Progenitor cell of endocrine pancreas (in vitro differentiated cells): ENCODE measurements around the gene ORC4. TPM values are rescaled to one million over a fixed set of nuclear protein-coding genes. Genes with fewer than 3 reads are reported as not detected.

Experiments used
- DNase-seq: peaks from one replicate; pipeline ENCODE4 v3.0.0; 2021; ENCODE audit warnings: low spot score; ENCODE audit not compliant: unreplicated experiment
- H3K27ac Mint-ChIP-seq: 2 replicates; pipeline ENCODE4 v1.8.0; 2021; ENCODE audit warnings: mild to moderate bottlenecking, moderate library complexity, mixed read lengths
- H3K27me3 Mint-ChIP-seq: 2 replicates; pipeline ENCODE4 v1.8.0; 2021; ENCODE audit warnings: mixed read lengths
- H3K36me3 Mint-ChIP-seq: 2 replicates; pipeline ENCODE4 v1.8.0; 2022; ENCODE audit warnings: mixed read lengths; ENCODE audit not compliant: insufficient read depth
- H3K4me1 Mint-ChIP-seq: 2 replicates; pipeline ENCODE4 v1.8.0; 2021; ENCODE audit warnings: low read depth, mixed read lengths
- H3K4me3 Mint-ChIP-seq: 2 replicates; pipeline ENCODE4 v1.8.0; 2021; ENCODE audit warnings: low read depth, mild to moderate bottlenecking, moderate library complexity, mixed read lengths
- H3K9me3 Mint-ChIP-seq: 2 replicates; pipeline ENCODE4 v1.8.0; 2021; ENCODE audit warnings: low read depth, mixed read lengths
- total RNA-seq: library from RNA; stranded (reverse); gene quantifications from 2 replicates; pipeline ENCODE4 v1.2.1, GENCODE V29; 2021
- TF ChIP-seq, protein P1 (sequence below): fragments of 200-600 bp; sonication (generic); IDR thresholded peaks from one replicate; pipeline ENCODE4 v1.5.0; 2021; ENCODE audit warnings: antibody characterized with exemption, mild to moderate bottlenecking; ENCODE audit not compliant: unreplicated experiment

Gene ORC4
- total RNA-seq, 1 donor from 2014 or later = 77.1 TPM

DNA sequence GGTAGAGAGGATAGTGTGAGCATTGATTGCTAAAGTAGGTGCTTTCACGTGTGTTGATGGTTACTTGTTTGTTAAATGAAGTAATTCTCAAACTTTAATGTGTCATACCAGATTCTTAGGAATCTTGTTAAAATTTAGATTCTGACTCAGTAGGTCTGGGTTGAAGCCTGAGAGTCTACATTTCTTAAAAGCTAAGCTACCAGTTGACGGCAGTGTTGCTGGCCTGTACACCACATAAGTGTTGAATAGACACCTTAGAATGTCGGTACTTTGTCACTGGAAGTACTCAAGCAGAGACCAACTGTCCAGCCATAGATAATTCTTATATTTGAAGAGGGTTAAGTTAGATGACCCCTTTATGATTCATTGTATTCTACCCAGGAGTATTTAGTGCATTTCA lies 95.9 kb downstream of the ORC4 start:
- TF ChIP-seq, protein P1, sequence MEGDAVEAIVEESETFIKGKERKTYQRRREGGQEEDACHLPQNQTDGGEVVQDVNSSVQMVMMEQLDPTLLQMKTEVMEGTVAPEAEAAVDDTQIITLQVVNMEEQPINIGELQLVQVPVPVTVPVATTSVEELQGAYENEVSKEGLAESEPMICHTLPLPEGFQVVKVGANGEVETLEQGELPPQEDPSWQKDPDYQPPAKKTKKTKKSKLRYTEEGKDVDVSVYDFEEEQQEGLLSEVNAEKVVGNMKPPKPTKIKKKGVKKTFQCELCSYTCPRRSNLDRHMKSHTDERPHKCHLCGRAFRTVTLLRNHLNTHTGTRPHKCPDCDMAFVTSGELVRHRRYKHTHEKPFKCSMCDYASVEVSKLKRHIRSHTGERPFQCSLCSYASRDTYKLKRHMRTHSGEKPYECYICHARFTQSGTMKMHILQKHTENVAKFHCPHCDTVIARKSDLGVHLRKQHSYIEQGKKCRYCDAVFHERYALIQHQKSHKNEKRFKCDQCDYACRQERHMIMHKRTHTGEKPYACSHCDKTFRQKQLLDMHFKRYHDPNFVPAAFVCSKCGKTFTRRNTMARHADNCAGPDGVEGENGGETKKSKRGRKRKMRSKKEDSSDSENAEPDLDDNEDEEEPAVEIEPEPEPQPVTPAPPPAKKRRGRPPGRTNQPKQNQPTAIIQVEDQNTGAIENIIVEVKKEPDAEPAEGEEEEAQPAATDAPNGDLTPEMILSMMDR = no peak
- no peaks in the 10 kb centered on the region for H3K27me3 Mint-ChIP-seq

DNA sequence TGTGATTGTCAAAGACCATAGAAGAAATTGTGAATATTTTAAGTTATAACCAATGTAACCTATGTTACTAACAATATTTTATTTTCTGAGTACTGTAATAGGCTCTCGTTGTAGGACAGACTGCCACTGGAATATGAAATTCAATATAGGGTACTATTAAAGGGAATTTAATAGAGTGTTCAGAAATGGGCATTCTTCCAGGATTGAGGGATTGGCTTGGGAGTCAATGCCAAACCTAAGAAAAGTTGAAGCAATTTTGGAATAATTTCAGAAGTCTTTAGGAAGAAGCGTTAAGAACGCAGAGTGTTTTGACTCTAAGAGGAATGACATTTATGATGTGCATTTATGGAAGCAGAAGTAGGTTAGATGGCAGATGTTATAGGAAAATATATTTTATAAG lies 96.7 kb downstream of the ORC4 start:
- Mint-ChIP-seq H3K4me1 (no peaks in the 10 kb centered on the region), H3K4me3 (no peak overlapping the region), H3K27me3 (no peaks in the 10 kb centered on the region), H3K27ac (no peak overlapping the region), H3K9me3 (no peaks in the 10 kb centered on the region), H3K36me3 (peaks cover 20% of the 10 kb centered on the region)
- DNase-seq = no peak
- TF ChIP-seq, protein P1 = no peak

More for the DNA sequence above, 95.9 kb downstream of the ORC4 start:
- Mint-ChIP-seq H3K4me1 (no peaks in the 10 kb centered on the region), H3K9me3 (no peaks in the 10 kb centered on the region), H3K27ac (no peak overlapping the region), H3K36me3 (peaks cover 14% of the 10 kb centered on the region), H3K4me3 (no peak overlapping the region)
- no peak for DNase-seq

DNA sequence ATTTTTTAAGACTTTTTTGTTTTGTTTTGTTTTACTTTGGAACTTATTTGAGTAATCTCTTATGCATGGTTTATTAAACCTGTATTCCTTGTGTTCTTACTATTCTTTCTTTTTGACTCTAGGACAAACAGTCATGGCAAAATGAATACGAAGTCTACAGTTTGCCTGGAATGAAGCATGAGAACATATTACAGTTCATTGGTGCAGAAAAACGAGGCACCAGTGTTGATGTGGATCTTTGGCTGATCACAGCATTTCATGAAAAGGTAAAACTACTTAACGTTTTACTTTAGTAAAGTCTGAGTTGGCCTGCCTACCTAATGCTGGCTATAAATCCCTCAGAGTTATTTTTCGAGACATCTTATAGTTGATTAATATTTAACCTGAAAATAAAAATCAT lies 103.4 kb downstream of the ORC4 start:
- H3K27ac Mint-ChIP-seq = no peak overlapping the region
- no peaks in the 10 kb centered on the region for H3K9me3 Mint-ChIP-seq
- peaks cover 31% of the 10 kb centered on the region for H3K36me3 Mint-ChIP-seq
- TF ChIP-seq, protein P1 = no peak
- DNase-seq = no peak
- H3K4me1 Mint-ChIP-seq = peaks cover 13% of the 10 kb centered on the region
- H3K27me3 Mint-ChIP-seq = no peaks in the 10 kb centered on the region
- H3K4me3 Mint-ChIP-seq = no peak overlapping the region

DNA sequence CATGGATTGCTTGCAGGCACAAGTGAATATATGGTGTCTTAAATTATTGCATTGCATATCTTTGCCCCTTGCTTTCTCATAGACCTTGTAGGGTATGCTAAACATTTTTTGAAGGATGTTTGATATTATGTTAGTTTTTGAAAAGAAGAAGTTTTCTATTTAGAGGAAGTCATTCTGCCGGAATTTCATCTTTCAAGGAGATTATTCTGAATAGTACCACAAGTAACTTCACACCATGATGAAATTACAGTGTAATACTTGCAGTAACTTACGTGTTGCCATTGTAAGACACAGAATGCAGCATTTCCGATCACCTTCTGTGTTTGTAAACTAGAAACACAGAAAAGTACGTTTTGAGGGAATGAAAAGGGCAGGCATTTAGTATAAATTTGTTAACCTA lies 103.8 kb downstream of the ORC4 start:
- no peak overlapping the region for H3K27ac Mint-ChIP-seq
- no peak for DNase-seq
- H3K9me3 Mint-ChIP-seq = no peaks in the 10 kb centered on the region
- no peaks in the 10 kb centered on the region for H3K27me3 Mint-ChIP-seq
- peaks cover 30% of the 10 kb centered on the region for H3K36me3 Mint-ChIP-seq
- H3K4me3 Mint-ChIP-seq = no peak overlapping the region
- TF ChIP-seq, protein P1 = no peak
- peaks cover 13% of the 10 kb centered on the region for H3K4me1 Mint-ChIP-seq

DNA sequence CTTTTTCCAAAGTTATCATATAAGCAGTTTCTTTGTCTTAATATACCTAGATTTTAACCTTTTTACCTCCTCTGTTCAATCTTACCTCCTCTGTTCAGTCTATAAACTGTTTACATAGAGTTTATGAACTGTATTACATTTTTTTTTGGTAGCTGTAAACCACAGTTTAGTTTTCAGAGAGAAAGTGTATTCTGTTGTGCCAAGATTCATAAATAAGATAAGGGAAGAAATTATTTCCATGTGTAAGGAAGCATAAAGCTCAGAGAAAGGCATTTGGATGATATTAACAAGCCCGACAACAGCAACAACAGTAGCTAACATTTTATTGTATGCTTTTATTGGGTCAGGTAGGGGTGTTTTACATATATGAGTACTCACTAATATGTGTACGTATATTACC lies 104.5 kb downstream of the ORC4 start:
- Mint-ChIP-seq H3K4me3 (no peak overlapping the region), H3K27ac (no peak overlapping the region), H3K36me3 (peaks cover 28% of the 10 kb centered on the region), H3K9me3 (no peaks in the 10 kb centered on the region), H3K4me1 (peaks cover 16% of the 10 kb centered on the region), H3K27me3 (no peaks in the 10 kb centered on the region)
- TF ChIP-seq, protein P1 = no peak
- no peak for DNase-seq
